Activated naive CD4-positive, alpha-beta T cell treated with anti-CD3 and anti-CD28 coated beads, Interleukin-2, amount 50 U/mL, for 24 hours (primary cell): ENCODE results near the gene NDUFS5.
"Not testable (repeated sequence)": the region's sequence is repeated elsewhere in the genome, so short reads cannot be mapped to it uniquely, and the experiment has no call there.

Experiments used
- H3K27ac Mint-ChIP-seq: one replicate; pipeline ENCODE4 v1.8.0; 2021; ENCODE audit warnings: mild to moderate bottlenecking, mixed read lengths
- H3K27me3 Mint-ChIP-seq: one replicate; pipeline ENCODE4 v1.8.0; 2021; ENCODE audit warnings: mixed read lengths
- H3K36me3 Mint-ChIP-seq: one replicate; pipeline ENCODE4 v1.8.0; 2021; ENCODE audit warnings: mixed read lengths
- H3K4me1 Mint-ChIP-seq: one replicate; pipeline ENCODE4 v1.8.0; 2021; ENCODE audit warnings: mixed read lengths
- H3K4me3 Mint-ChIP-seq: one replicate; pipeline ENCODE4 v1.8.0; 2021; ENCODE audit warnings: mild to moderate bottlenecking, mixed read lengths
- H3K9me3 Mint-ChIP-seq: one replicate; pipeline ENCODE4 v1.8.0; 2021; ENCODE audit warnings: mixed read lengths

The NDUFS5 gene

GRCh38 chr1:39046613-39047210 is 20.6 kb downstream of the NDUFS5 start:
- Mint-ChIP-seq H3K4me1 (peaks cover 10% of the 10 kb centered on the region), H3K9me3 (no peaks in the 10 kb centered on the region), H3K27ac (no peak overlapping the region), H3K36me3 (peaks cover 21% of the 10 kb centered on the region), H3K27me3 (no peaks in the 10 kb centered on the region), H3K4me3 (no peak overlapping the region)

- Mint-ChIP-seq H3K36me3 (peaks cover 19% of the 10 kb centered on the region), H3K4me3 (no peak overlapping the region), H3K4me1 (peaks cover 13% of the 10 kb centered on the region), H3K27ac (no peak overlapping the region), H3K27me3 (no peaks in the 10 kb centered on the region), H3K9me3 (no peaks in the 10 kb centered on the region)
These were observed 21.5 kb downstream of the NDUFS5 start for GRCh38 chr1:39047374-39048229.

GRCh38 chr1:39048745-39049370 is 22.7 kb downstream of the NDUFS5 start:
- H3K9me3 Mint-ChIP-seq: no peaks in the 10 kb centered on the region
- no peaks in the 10 kb centered on the region for H3K27me3 Mint-ChIP-seq
- peaks cover 9% of the 10 kb centered on the region for H3K36me3 Mint-ChIP-seq
- H3K4me1 Mint-ChIP-seq: peaks cover 13% of the 10 kb centered on the region
- no peak overlapping the region for H3K27ac Mint-ChIP-seq
- no peak overlapping the region for H3K4me3 Mint-ChIP-seq

GRCh38 chr1:39050001-39050400 is 23.9 kb downstream of the NDUFS5 start:
- Mint-ChIP-seq H3K27ac (no peak overlapping the region), H3K9me3 (no peaks in the 10 kb centered on the region), H3K4me3 (no peak overlapping the region), H3K4me1 (peaks cover 13% of the 10 kb centered on the region), H3K36me3 (peaks cover 7% of the 10 kb centered on the region), H3K27me3 (no peaks in the 10 kb centered on the region)

- H3K27me3 Mint-ChIP-seq, H3K36me3 Mint-ChIP-seq: not testable (repeated sequence)
- H3K27ac Mint-ChIP-seq: peak overlapping the region; percentile 37
These were observed 25.2 kb downstream of the NDUFS5 start for GRCh38 chr1:39051193-39051850.

GRCh38 chr1:39051956-39052355 is 25.8 kb downstream of the NDUFS5 start:
- H3K27ac Mint-ChIP-seq: peak overlapping the region; percentile 38
- peaks cover 4% of the 10 kb centered on the region for H3K36me3 Mint-ChIP-seq
- H3K9me3 Mint-ChIP-seq: no peaks in the 10 kb centered on the region
- H3K27me3 Mint-ChIP-seq: no peaks in the 10 kb centered on the region
- no peak overlapping the region for H3K4me3 Mint-ChIP-seq
- H3K4me1 Mint-ChIP-seq: peaks cover 13% of the 10 kb centered on the region

More at GRCh38 chr1:39051193-39051850, 25.2 kb downstream of the NDUFS5 start:
- peaks cover 13% of the 10 kb centered on the region for H3K4me1 Mint-ChIP-seq
- not testable (repeated sequence) for H3K9me3 Mint-ChIP-seq, H3K4me3 Mint-ChIP-seq

GRCh38 chr1:39055213-39055710 is 29.1 kb downstream of the NDUFS5 start:
- H3K9me3 Mint-ChIP-seq, H3K4me3 Mint-ChIP-seq, H3K27me3 Mint-ChIP-seq, H3K36me3 Mint-ChIP-seq, H3K27ac Mint-ChIP-seq: not testable (repeated sequence)
- H3K4me1 Mint-ChIP-seq: peaks cover 13% of the 10 kb centered on the region

GRCh38 chr1:39061516-39061915 is 35.4 kb downstream of the NDUFS5 start:
- H3K9me3 Mint-ChIP-seq, H3K27me3 Mint-ChIP-seq, H3K36me3 Mint-ChIP-seq, H3K27ac Mint-ChIP-seq, H3K4me3 Mint-ChIP-seq, H3K4me1 Mint-ChIP-seq: not testable (repeated sequence)

- Mint-ChIP-seq H3K4me3 (no peak overlapping the region), H3K4me1 (no peaks in the 10 kb centered on the region), H3K27ac (no peak overlapping the region), H3K27me3 (no peaks in the 10 kb centered on the region), H3K36me3 (no peaks in the 10 kb centered on the region), H3K9me3 (no peaks in the 10 kb centered on the region)
These were observed 35.8 kb downstream of the NDUFS5 start for GRCh38 chr1:39061951-39062350.

- Mint-ChIP-seq H3K4me3 (no peak overlapping the region), H3K36me3 (no peaks in the 10 kb centered on the region), H3K27ac (no peak overlapping the region), H3K9me3 (no peaks in the 10 kb centered on the region), H3K4me1 (no peaks in the 10 kb centered on the region), H3K27me3 (no peaks in the 10 kb centered on the region)
These were observed 37.0 kb downstream of the NDUFS5 start for GRCh38 chr1:39063191-39063590.

GRCh38 chr1:39063775-39064174 is 37.6 kb downstream of the NDUFS5 start:
- no peak overlapping the region for H3K27ac Mint-ChIP-seq
- no peaks in the 10 kb centered on the region for H3K27me3 Mint-ChIP-seq

GRCh38 chr1:39065542-39065941 is 39.4 kb downstream of the NDUFS5 start:
- no peaks in the 10 kb centered on the region for H3K27me3 Mint-ChIP-seq
- H3K4me3 Mint-ChIP-seq: no peak overlapping the region
- H3K27ac Mint-ChIP-seq: no peak overlapping the region
- no peaks in the 10 kb centered on the region for H3K9me3 Mint-ChIP-seq
- H3K4me1 Mint-ChIP-seq: no peaks in the 10 kb centered on the region
- no peaks in the 10 kb centered on the region for H3K36me3 Mint-ChIP-seq

More at GRCh38 chr1:39063775-39064174, 37.6 kb downstream of the NDUFS5 start:
- H3K4me1 Mint-ChIP-seq: no peaks in the 10 kb centered on the region
- no peak overlapping the region for H3K4me3 Mint-ChIP-seq
- no peaks in the 10 kb centered on the region for H3K9me3 Mint-ChIP-seq
- H3K36me3 Mint-ChIP-seq: no peaks in the 10 kb centered on the region

- not testable (repeated sequence) for H3K4me3 Mint-ChIP-seq, H3K27me3 Mint-ChIP-seq, H3K9me3 Mint-ChIP-seq, H3K4me1 Mint-ChIP-seq, H3K36me3 Mint-ChIP-seq, H3K27ac Mint-ChIP-seq
These were observed 42.1 kb downstream of the NDUFS5 start for GRCh38 chr1:39068227-39068626.

- not testable (repeated sequence) for H3K4me1 Mint-ChIP-seq, H3K27ac Mint-ChIP-seq, H3K27me3 Mint-ChIP-seq, H3K9me3 Mint-ChIP-seq, H3K4me3 Mint-ChIP-seq, H3K36me3 Mint-ChIP-seq
These were observed 45.4 kb downstream of the NDUFS5 start for GRCh38 chr1:39071557-39071956.

GRCh38 chr1:39076127-39076798 is 50.1 kb downstream of the NDUFS5 start:
- H3K9me3 Mint-ChIP-seq: no peaks in the 10 kb centered on the region
- H3K27me3 Mint-ChIP-seq: peaks cover 8% of the 10 kb centered on the region
- H3K4me3 Mint-ChIP-seq: no peak overlapping the region
- H3K4me1 Mint-ChIP-seq: no peaks in the 10 kb centered on the region
- no peak overlapping the region for H3K27ac Mint-ChIP-seq
- H3K36me3 Mint-ChIP-seq: no peaks in the 10 kb centered on the region
